GM12892 (cell line): Measurements from ENCODE around the gene OR2C3.
"Not testable (repeated sequence)": the region's sequence is repeated elsewhere in the genome, so short reads cannot be mapped to it uniquely, and the experiment has no call there.

Source experiments
- DNase-seq: peaks from one replicate; pipeline ENCODE4 v3.0.0; 2011; ENCODE audit not compliant: insufficient read length
- FAIRE-seq: peaks from 2 replicates; lab custom pipeline; 2011; peaks lifted over from hg19 to GRCh38; lab: Jason Lieb, UNC
- POLR2A ChIP-seq: IDR thresholded peaks from 2 replicates; pipeline ENCODE4 v1.6.1; 2011; ENCODE audit warnings: low read depth, low read length, control low read depth
- POLR2AphosphoS5 ChIP-seq: IDR thresholded peaks from 2 replicates; pipeline ENCODE4 v1.6.1; 2011; ENCODE audit warnings: low read depth, low read length, control low read depth
- TAF1 ChIP-seq: IDR thresholded peaks from 2 replicates; pipeline ENCODE4 v1.6.1; 2011; ENCODE audit warnings: low read depth, mild to moderate bottlenecking, control low read depth, low read length, borderline replicate concordance

OR2C3 gene

DNA sequence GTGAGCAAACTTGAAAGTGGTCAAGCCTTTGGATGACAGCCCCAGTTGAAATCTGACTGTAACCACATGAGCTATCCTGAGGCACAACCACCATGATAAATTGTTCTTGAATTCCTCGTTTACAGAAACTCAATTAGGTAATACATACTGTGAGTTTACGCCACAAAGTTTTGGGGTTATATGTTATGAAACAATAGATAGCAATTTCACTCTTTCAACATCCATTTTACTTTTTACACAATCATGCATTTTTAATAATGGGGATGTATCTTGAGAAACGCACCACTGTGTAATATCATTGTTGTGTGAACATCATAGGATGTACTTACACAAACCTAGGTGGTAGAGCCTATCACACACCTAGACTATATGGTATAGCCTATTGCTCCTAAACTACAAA, 35.4 kb downstream of the OR2C3 start:
- FAIRE-seq (no peak), DNase-seq (no peak)
- TF ChIP-seq POLR2A (no peak), TAF1 (no peak), POLR2AphosphoS5 (no peak)

DNA sequence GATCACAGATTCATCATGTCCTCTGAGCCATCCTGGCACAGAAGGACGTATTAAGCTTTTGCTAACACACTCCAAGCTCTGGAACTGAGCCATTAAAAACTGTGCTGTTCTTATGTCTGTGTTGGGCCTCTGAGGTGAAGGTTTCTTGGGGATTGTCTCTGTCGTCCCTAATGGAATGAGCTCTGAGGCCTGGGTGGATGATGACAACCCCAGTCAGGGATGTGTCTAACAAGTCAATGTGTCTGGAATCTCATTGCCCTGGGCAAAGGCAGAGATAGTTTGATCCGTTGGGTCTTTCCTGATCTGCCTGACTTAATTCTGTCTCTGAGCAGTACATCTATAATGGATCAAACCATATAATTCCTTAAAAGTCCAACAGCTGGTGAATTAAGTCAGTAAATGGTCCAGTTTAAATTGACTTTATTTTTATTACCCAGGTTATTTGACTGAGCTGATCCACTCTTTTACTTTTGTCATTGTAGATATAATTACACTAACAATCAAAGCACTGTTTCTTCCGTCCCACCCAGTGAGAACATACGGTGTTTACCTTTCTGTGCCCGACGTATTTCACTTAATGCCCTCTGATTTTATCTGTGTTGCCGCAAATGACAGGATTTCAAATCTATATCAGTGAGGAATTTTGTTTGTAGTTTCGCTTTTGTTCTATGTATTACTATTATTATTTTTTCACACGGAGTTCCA, 39.5 kb downstream of the OR2C3 start:
- TF ChIP-seq TAF1 (no peak), POLR2AphosphoS5 (no peak), POLR2A (no peak)
- no peak for DNase-seq
- no peak for FAIRE-seq

DNA sequence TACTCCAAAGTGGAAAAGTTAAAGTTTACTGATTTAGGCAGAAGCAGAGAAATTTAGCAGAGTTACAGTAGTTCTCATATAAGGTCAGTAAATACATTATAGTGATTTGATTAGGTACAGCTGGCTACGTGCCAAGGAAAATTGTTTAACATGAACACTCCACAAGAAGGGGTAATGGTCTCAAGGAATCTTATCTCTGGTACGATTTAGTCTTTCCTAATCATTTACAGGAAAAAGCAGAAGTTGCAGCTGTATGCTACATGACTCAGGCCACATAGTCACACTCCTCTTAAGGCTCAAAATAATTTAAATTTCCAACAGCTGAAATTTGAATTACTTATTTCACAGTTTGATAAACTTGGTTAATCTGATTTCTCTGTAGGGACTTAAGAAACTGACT, 41.5 kb downstream of the OR2C3 start:
- DNase-seq (no peak), FAIRE-seq (no peak)
- TF ChIP-seq TAF1 (no peak), POLR2AphosphoS5 (no peak), POLR2A (no peak)

DNA sequence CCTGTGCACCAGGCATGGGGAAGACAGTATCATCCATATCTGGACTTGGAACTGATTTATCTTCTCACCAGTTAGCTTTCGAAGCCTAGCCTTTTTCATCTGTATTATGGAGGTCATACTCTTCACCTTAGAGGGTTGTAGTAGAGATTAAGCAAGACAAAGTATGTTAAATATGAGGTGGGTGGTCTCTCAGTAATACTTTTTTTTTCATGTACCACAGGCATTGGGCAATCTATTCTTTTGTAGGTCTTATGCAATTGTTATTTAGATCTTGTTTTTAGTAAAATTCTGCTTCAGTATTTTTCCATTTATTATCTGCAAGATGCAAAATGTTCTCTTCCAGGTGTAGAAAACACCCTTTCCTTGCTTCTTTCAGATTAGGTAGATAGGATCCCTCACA, 43.1 kb downstream of the OR2C3 start:
- TF ChIP-seq TAF1 (no peak), POLR2A (no peak), POLR2AphosphoS5 (no peak)
- no peak for DNase-seq
- no peak for FAIRE-seq

DNA sequence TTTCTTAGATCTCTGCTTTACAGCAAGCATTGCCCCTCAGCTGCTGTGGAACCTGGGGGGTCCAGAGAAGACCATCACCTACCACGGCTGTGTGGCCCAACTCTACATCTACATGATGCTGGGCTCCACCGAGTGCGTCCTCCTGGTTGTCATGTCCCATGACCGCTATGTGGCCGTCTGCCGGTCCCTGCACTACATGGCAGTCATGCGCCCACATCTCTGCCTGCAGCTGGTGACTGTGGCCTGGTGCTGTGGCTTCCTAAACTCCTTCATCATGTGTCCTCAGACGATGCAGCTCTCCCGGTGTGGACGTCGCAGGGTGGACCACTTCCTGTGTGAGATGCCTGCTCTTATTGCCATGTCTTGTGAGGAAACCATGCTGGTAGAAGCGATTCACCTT, 44.9 kb downstream of the OR2C3 start:
- DNase-seq, result no peak
- TF ChIP-seq POLR2A, result no peak
- TF ChIP-seq TAF1, result no peak
- TF ChIP-seq POLR2AphosphoS5, result no peak
- FAIRE-seq, result no peak

DNA sequence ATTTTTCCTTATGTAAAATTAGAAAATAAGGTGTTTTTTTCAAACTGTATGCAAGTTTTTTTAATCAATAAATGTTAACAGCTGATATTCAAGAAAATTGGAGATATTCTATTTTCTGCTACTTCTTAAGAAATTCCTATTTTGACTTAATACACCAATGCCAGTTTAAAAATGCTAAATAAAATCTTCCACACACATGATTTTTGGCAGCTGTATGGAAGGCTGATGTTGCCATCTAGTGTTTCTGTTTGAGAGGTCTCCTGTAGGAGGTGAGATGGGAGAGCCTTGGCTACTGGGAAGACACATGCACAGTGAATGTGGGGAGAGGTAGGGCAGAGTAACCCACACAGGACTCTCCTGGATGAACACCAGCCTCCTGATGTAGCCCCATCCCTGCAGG, 49.2 kb downstream of the OR2C3 start:
- TF ChIP-seq POLR2A (no peak), POLR2AphosphoS5 (no peak), TAF1 (no peak)

DNA sequence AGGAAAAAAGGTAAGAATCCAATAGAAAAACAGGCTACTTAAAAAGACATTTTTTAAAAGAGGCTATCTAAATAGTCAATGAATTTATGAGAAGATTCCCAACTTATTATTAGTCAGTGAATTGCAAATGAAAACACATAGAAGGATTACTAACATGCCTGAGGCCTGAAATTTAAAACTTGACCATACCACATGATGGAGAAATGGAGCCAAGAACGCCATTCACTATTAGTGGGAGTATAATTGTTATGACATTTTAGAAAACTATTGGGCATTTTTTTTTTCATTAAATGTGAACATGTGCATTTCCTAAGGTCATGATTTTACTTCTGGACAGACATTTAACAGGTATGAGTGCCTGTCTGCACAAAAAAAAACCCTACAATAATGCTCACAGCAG, 53.5 kb downstream of the OR2C3 start:
- FAIRE-seq (no peak), DNase-seq (no peak)
- TF ChIP-seq TAF1 (no peak), POLR2A (no peak), POLR2AphosphoS5 (no peak)

More for the DNA sequence above, 49.2 kb downstream of the OR2C3 start:
- FAIRE-seq (peak; percentile 70), DNase-seq (peak; percentile 23)

DNA sequence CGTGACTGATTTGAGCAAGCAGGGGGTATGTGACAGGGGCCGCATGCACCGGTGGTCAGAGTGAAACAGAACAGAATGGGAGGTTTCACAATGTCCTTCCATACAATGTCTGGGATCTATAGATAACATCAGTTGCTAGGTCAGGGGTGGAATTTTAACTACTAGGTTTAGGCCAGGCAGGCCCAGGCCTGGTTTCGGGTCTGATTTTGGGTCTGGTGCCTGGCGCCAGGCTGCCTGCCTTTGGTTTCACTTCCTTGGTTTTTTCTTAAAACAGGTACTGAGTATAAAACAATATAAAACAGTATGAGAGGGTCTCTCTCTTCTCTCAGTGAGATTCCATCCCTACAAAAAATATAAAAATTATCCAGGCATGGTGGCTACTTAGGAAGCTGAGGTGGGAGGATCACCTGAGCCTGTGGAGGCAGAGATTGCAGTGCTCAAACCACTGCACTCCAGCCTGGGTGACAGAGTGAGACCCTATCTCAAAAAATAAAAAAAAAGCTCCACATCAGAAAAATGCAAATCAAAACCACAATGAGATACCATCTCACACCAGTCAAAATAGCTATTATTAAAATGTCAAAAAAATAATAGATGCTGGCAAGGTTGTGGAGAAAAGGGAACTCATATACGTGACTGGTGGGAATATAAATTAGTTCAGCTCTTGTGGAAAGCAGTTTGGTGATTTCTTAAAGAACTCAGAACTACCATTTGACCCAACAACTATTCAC, 59.7 kb downstream of the OR2C3 start:
- not testable (repeated sequence) for DNase-seq, FAIRE-seq

DNA sequence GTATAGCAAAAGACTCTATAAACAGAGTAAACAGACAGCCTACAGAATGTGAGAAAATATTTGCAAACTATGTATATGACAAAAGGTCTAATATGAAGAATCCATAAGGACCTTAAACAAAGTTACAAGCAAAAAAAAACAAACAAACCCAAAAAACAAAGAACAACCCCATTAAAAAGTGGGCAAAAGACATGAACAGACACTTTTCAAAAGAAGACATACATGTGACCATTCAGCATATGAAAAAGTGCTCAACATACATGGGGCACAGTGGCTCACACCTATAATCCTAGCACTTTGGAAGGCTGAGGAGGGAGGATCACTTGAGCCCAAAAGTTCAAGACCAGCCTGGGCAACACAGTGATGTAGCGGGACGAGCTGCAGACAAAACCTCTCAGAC, 60.4 kb downstream of the OR2C3 start:
- FAIRE-seq, result no peak
- no peak for DNase-seq
- TF ChIP-seq TAF1 (no peak), POLR2AphosphoS5 (no peak), POLR2A (no peak)
